GM18508 (cell line): Measurements from ENCODE around the gene ENTHD1.

Experiments used
- ATAC-seq: cut with Tn5 transposase; IDR thresholded peaks from one replicate; pipeline ENCODE4 v1.9.1; 2021; ENCODE audit warnings: moderate number of reproducible peaks; ENCODE audit not compliant: insufficient read depth, unreplicated experiment

The ENTHD1 gene

GRCh38 chr22:39893526-39893925, at the start of gene ENTHD1:
TSS of gene ENTHD1 (minus strand) at chr22:39893760. CDS start at chr22:39887748, 6,012 bp downstream.
- no peak for ATAC-seq

GRCh38 chr22:39943337-39943736, 49.8 kb upstream of the ENTHD1 start:
- ATAC-seq, result no peak

- no peak for ATAC-seq
These were observed 49.1 kb upstream of the ENTHD1 start for GRCh38 chr22:39942439-39943230.

- no peak for ATAC-seq
These were observed 48.0 kb upstream of the ENTHD1 start for GRCh38 chr22:39941601-39942000.

GRCh38 chr22:39940757-39941305, 47.3 kb upstream of the ENTHD1 start:
- no peak for ATAC-seq

- ATAC-seq, result no peak
These were observed 46.3 kb upstream of the ENTHD1 start for GRCh38 chr22:39939830-39940229.

GRCh38 chr22:39938509-39939111, 45.0 kb upstream of the ENTHD1 start:
- ATAC-seq, result no peak

- no peak for ATAC-seq
These were observed 44.3 kb upstream of the ENTHD1 start for GRCh38 chr22:39937906-39938305.

GRCh38 chr22:39936523-39937145, 43.1 kb upstream of the ENTHD1 start:
- no peak for ATAC-seq

- ATAC-seq, result no peak
These were observed 42.1 kb upstream of the ENTHD1 start for GRCh38 chr22:39935612-39936011.

GRCh38 chr22:39935116-39935515, 41.6 kb upstream of the ENTHD1 start:
- no peak for ATAC-seq

- no peak for ATAC-seq
These were observed 40.2 kb upstream of the ENTHD1 start for GRCh38 chr22:39933741-39934140.

- no peak for ATAC-seq
These were observed 39.5 kb upstream of the ENTHD1 start for GRCh38 chr22:39932918-39933649.

GRCh38 chr22:39932166-39932565, 38.6 kb upstream of the ENTHD1 start:
- ATAC-seq, result no peak

- ATAC-seq, result no peak
These were observed 37.7 kb upstream of the ENTHD1 start for GRCh38 chr22:39931251-39931650.

- ATAC-seq, result no peak
These were observed 35.3 kb upstream of the ENTHD1 start for GRCh38 chr22:39928536-39929520.

GRCh38 chr22:39927544-39927943, 34.0 kb upstream of the ENTHD1 start:
- ATAC-seq, result no peak

- ATAC-seq, result no peak
These were observed 33.2 kb upstream of the ENTHD1 start for GRCh38 chr22:39926753-39927152.

- ATAC-seq, result no peak
These were observed 32.5 kb upstream of the ENTHD1 start for GRCh38 chr22:39925909-39926679.
